GM12878 (cell line): ENCODE data around the gene RBM42. TPM values are rescaled to one million over a fixed set of nuclear protein-coding genes. Genes with fewer than 3 reads are reported as not detected.

Source experiments
- CUX1 ChIP-seq: IDR thresholded peaks from 2 replicates; pipeline ENCODE4 v1.6.1; 2012; ENCODE audit warnings: improper control_type of control experiment, low read depth, low read length; ENCODE audit not compliant: insufficient replicate concordance
- MTA3 ChIP-seq: IDR thresholded peaks from 2 replicates; pipeline ENCODE4 v1.6.1; 2012; ENCODE audit warnings: low read length, inconsistent platforms, borderline replicate concordance
- MYC ChIP-seq: IDR thresholded peaks from 2 replicates; pipeline ENCODE4 v1.6.1; 2011; ENCODE audit warnings: mild to moderate bottlenecking, low read length, moderate library complexity, inconsistent platforms; ENCODE audit not compliant: insufficient read depth, insufficient replicate concordance, insufficient read length, severe bottlenecking
- NFYB ChIP-seq: IDR thresholded peaks from 2 replicates; pipeline ENCODE4 v1.6.1; 2011; ENCODE audit warnings: low read depth, mild to moderate bottlenecking, low read length, improper control_type of control experiment, moderate library complexity; ENCODE audit not compliant: insufficient read depth
- NR2C1 ChIP-seq: fragments of 450-650 bp; IDR thresholded peaks from 2 replicates; pipeline ENCODE4 v1.6.1; 2017; ENCODE audit warnings: antibody characterized with exemption, mild to moderate bottlenecking, moderate library complexity
- POLR2A ChIP-seq: IDR thresholded peaks from 2 replicates; pipeline ENCODE4 v1.6.1; 2011; ENCODE audit warnings: low read depth, mild to moderate bottlenecking, low read length
- SMAD5 ChIP-seq: IDR thresholded peaks from 2 replicates; pipeline ENCODE4 v1.6.1; 2016; ENCODE audit warnings: antibody characterized with exemption, low read depth
- TCF3 ChIP-seq: IDR thresholded peaks from 2 replicates; pipeline ENCODE4 v1.6.1; 2012; ENCODE audit warnings: low read depth, mild to moderate bottlenecking, low read length, borderline replicate concordance; ENCODE audit not compliant: insufficient read depth
- WRNIP1 ChIP-seq: IDR thresholded peaks from 2 replicates; pipeline ENCODE4 v1.6.1; 2011; ENCODE audit warnings: low read depth, low read length, improper control_type of control experiment, borderline replicate concordance
- YBX1 ChIP-seq: fragments of 450-650 bp; IDR thresholded peaks from 2 replicates; pipeline ENCODE4 v1.6.1; 2016; ENCODE audit warnings: antibody characterized with exemption
- YY1 ChIP-seq: IDR thresholded peaks from 2 replicates; pipeline ENCODE4 v1.6.1; 2011; ENCODE audit warnings: low read depth, mild to moderate bottlenecking, low read length
- ZBTB11 ChIP-seq: fragments of 450-650 bp; formaldehyde crosslinking; IDR thresholded peaks from 2 replicates; pipeline ENCODE4 v1.5.0; 2022; ENCODE audit warnings: mild to moderate bottlenecking, missing genetic modification characterization
- ZNF622 ChIP-seq: fragments of 450-650 bp; IDR thresholded peaks from 2 replicates; pipeline ENCODE4 v1.6.1; 2017; ENCODE audit warnings: mild to moderate bottlenecking, inconsistent platforms
- polyA plus RNA-seq, 11 experiments: library from polyadenylated mRNA; depleted of rRNA in 4 of 11; unstranded in 6 of 11; stranded (reverse) in 5 of 11; fragments of >200 nt; fragmentation: Nextera tagmentation in 4 of 11; fragmentation: Illumina TruSeq in 1 of 11; extraction: Ambion mirVana in 4 of 11; extraction: Trizol in 1 of 11; gene quantifications; 1 replicate in 1 of 11; 2 replicates in 10 of 11; pipeline versions ENCODE4 v1.2.1 to v1.2.3, GENCODE V29; 2011 to 2016; ENCODE audit warnings: inconsistent platforms in 2 of 11, missing spikeins in 2 of 11, low read depth in 1 of 11
- total RNA-seq, 4 experiments: library from RNA; depleted of rRNA in 3 of 4; stranded (reverse); fragments of >200 nt in 3 of 4; fragmentation: Illumina TruSeq in 1 of 4; extraction: Trizol in 1 of 4; gene quantifications; 2 replicates each; pipeline versions ENCODE4 v1.2.1 to v1.2.3, GENCODE V29; 2013 to 2021
- TF ChIP-seq, protein P1 (sequence below): fragments of 450-650 bp; formaldehyde crosslinking; IDR thresholded peaks from 2 replicates; pipeline ENCODE4 v1.4.0; 2022; ENCODE audit warnings: mild to moderate bottlenecking, moderate library complexity
- TF ChIP-seq, protein P2 (sequence below): IDR thresholded peaks from 2 replicates; pipeline ENCODE4 v1.6.1; 2012; ENCODE audit warnings: low read depth, low read length, improper control_type of control experiment

The RBM42 gene
- total and polyA plus RNA-seq, 10 of the 15 experiments (the other 5 are each of a cell fraction or from before 2014, with no cell fraction given), result 4.2 to 117 (median 48.5) TPM

GRCh38 chr19:35643255-35644205, 14.7 kb downstream of the RBM42 start (continued):
- TF ChIP-seq, protein P1, sequence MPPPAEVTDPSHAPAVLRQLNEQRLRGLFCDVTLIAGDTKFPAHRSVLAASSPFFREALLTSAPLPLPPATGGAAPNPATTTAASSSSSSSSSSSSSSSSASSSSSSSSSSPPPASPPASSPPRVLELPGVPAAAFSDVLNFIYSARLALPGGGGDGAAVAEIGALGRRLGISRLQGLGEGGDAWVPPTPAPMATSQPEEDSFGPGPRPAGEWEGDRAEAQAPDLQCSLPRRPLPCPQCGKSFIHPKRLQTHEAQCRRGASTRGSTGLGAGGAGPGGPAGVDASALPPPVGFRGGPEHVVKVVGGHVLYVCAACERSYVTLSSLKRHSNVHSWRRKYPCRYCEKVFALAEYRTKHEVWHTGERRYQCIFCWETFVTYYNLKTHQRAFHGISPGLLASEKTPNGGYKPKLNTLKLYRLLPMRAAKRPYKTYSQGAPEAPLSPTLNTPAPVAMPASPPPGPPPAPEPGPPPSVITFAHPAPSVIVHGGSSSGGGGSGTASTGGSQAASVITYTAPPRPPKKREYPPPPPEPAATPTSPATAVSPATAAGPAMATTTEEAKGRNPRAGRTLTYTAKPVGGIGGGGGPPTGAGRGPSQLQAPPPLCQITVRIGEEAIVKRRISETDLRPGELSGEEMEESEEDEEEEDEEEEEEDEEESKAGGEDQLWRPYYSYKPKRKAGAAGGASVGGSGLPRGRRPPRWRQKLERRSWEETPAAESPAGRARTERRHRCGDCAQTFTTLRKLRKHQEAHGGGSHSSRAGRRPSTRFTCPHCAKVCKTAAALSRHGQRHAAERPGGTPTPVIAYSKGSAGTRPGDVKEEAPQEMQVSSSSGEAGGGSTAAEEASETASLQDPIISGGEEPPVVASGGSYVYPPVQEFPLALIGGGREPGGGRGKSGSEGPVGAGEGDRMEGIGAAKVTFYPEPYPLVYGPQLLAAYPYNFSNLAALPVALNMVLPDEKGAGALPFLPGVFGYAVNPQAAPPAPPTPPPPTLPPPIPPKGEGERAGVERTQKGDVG (CRISPR knock-in tag), result no peak
- TF ChIP-seq, protein P2, sequence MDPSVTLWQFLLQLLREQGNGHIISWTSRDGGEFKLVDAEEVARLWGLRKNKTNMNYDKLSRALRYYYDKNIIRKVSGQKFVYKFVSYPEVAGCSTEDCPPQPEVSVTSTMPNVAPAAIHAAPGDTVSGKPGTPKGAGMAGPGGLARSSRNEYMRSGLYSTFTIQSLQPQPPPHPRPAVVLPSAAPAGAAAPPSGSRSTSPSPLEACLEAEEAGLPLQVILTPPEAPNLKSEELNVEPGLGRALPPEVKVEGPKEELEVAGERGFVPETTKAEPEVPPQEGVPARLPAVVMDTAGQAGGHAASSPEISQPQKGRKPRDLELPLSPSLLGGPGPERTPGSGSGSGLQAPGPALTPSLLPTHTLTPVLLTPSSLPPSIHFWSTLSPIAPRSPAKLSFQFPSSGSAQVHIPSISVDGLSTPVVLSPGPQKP, result peak; percentile 33; the same call in 1 of the 2 replicates
- TF ChIP-seq ZNF622 (no peak), YY1 (no peak; the same call in none of the 2 replicates), MTA3 (no peak), MYC (no peak), ZBTB11 (CRISPR knock-in tag) (no peak), SMAD5 (0 out of 2 replicates have a peak, but pooled peaks have one; percentile 46), TCF3 (peak; percentile 80), YBX1 (no peak), CUX1 (no peak), NR2C1 (no peak), NFYB (no peak), POLR2A (peak; percentile 97), WRNIP1 (no peak)
